ENCODE data around the gene TMEM53.
"Not testable (repeated sequence)": the region's sequence is repeated elsewhere in the genome, so short reads cannot be mapped to it uniquely, and the experiment has no call there.

The TMEM53 gene

GRCh38 chr1:44675186-44675585, 905 bp upstream of the TMEM53 start:
- no peak for DNase-seq
- intact Hi-C loops (cut with DNase I) = no loop called here

- no peak for DNase-seq
- intact Hi-C loops (cut with DNase I) = no loop called here
Observed at GRCh38 chr1:44673675-44674112, 587 bp downstream of the TMEM53 start.

GRCh38 chr1:44672961-44673674, 1.2 kb downstream of the TMEM53 start:
- intact Hi-C loops (cut with DNase I) = no loop called here
- DNase-seq = no peak

- DNase-seq = peak in 1 of 10 donors; percentile 81
- intact Hi-C loops (cut with DNase I) = no loop called here
Observed at GRCh38 chr1:44672254-44672955, 1.9 kb downstream of the TMEM53 start.

- intact Hi-C loops (cut with DNase I) = no loop called here
- peak in 1 of 10 donors; percentile 72 for DNase-seq
Observed at GRCh38 chr1:44670751-44671640, 3.3 kb downstream of the TMEM53 start.

GRCh38 chr1:44666719-44667118, 7.6 kb downstream of the TMEM53 start:
- DNase-seq; intact Hi-C loops (cut with DNase I): not testable (repeated sequence)

- intact Hi-C loops (cut with DNase I) = no loop called here
- peak in 2 of 10 donors; percentile 12 to 24 for DNase-seq
Observed at GRCh38 chr1:44664730-44665370, 9.4 kb downstream of the TMEM53 start.

- intact Hi-C loops (cut with DNase I) = no loop called here
- DNase-seq = peak in 1 of 10 donors; percentile 5
Observed at GRCh38 chr1:44663417-44663816, 10.9 kb downstream of the TMEM53 start.

GRCh38 chr1:44662683-44663030, 11.6 kb downstream of the TMEM53 start:
- DNase-seq = peak in 1 of 10 donors; percentile 45
- intact Hi-C loops (cut with DNase I) = no loop called here

GRCh38 chr1:44661781-44662682, 12.2 kb downstream of the TMEM53 start:
- DNase-seq = peak in 3 of 10 donors; percentile 15 to 77 (median 75)
- intact Hi-C loops (cut with DNase I) = no loop called here

GRCh38 chr1:44660176-44660575, 14.1 kb downstream of the TMEM53 start:
- intact Hi-C loops (cut with DNase I) = no loop called here
- peak; percentile 73 to 98 (median 87) for DNase-seq

GRCh38 chr1:44659566-44659965, 14.7 kb downstream of the TMEM53 start:
- DNase-seq = peak in 2 of 10 donors; percentile 55 to 67
- intact Hi-C loops (cut with DNase I) = loop anchor here (10.0 kb wide), 1 partner anchor 165 kb away; no protein-coding TSS in a partner anchor

- intact Hi-C loops (cut with DNase I) = loop anchor here (10.0 kb wide), 1 partner anchor 161 kb away; no protein-coding TSS in a partner anchor
- DNase-seq = peak in 3 of 10 donors; percentile 37 to 91 (median 80)
Observed at GRCh38 chr1:44655609-44656008, 18.7 kb downstream of the TMEM53 start.

GRCh38 chr1:44654621-44655187, 19.6 kb downstream of the TMEM53 start:
- peak in 2 of 10 donors; percentile 75 to 79 for DNase-seq
- intact Hi-C loops (cut with DNase I) = loop anchor here (5.0 to 10.0 kb wide), 4 partner anchors 47 to 437 kb away; no protein-coding TSS in a partner anchor

GRCh38 chr1:44653107-44653964, 20.9 kb downstream of the TMEM53 start:
- peak in 2 of 10 donors; percentile 33 to 63 for DNase-seq
- intact Hi-C loops (cut with DNase I) = loop anchor here (5.0 to 10.0 kb wide), 4 partner anchors 46 to 436 kb away; no protein-coding TSS in a partner anchor

GRCh38 chr1:44652445-44653106, 21.7 kb downstream of the TMEM53 start:
- intact Hi-C loops (cut with DNase I) = loop anchor here (5.0 to 10.0 kb wide), 4 partner anchors 45 to 435 kb away; no protein-coding TSS in a partner anchor
- DNase-seq = peak; percentile 81 to 98 (median 91)

- intact Hi-C loops (cut with DNase I) = loop anchor here (5.0 to 10.0 kb wide), 4 partner anchors 44 to 434 kb away; no protein-coding TSS in a partner anchor
Observed at GRCh38 chr1:44651069-44651468, 23.2 kb downstream of the TMEM53 start.

More at GRCh38 chr1:44651069-44651468, 23.2 kb downstream of the TMEM53 start:
- peak in 1 of 10 donors; percentile 16 for DNase-seq

Data from posterior cingulate gyrus (tissue), 11 donors.